Activated effector memory CD4-positive, alpha-beta T cell treated with Interleukin-2 at 50 U/mL for 16 hours (primary cell): ENCODE data around the gene ZDHHC11B.
"Not testable (repeated sequence)": the region's sequence is repeated elsewhere in the genome, so short reads cannot be mapped to it uniquely, and the experiment has no call there.

Experiments used
- DNase-seq: peaks from one replicate; pipeline ENCODE4 v3.0.0-alpha.2; 2020

Gene ZDHHC11B

GRCh38 chr5:714215-715118 is 70.1 kb downstream of the ZDHHC11B start:
- DNase-seq: not testable (repeated sequence)

- DNase-seq: not testable (repeated sequence)
Measured at GRCh38 chr5:713686-714085, 70.8 kb downstream of the ZDHHC11B start.

GRCh38 chr5:708848-709517 is 75.5 kb downstream of the ZDHHC11B start:
- DNase-seq: not testable (repeated sequence)

GRCh38 chr5:708374-708773 is 76.2 kb downstream of the ZDHHC11B start:
- not testable (repeated sequence) for DNase-seq

GRCh38 chr5:706127-706526 is 78.4 kb downstream of the ZDHHC11B start:
- DNase-seq: not testable (repeated sequence)

- not testable (repeated sequence) for DNase-seq
Measured at GRCh38 chr5:696753-697702, 87.5 kb downstream of the ZDHHC11B start.

- not testable (repeated sequence) for DNase-seq
Measured at GRCh38 chr5:696191-696590, 88.3 kb downstream of the ZDHHC11B start.

- not testable (repeated sequence) for DNase-seq
Measured at GRCh38 chr5:695475-695874, 89.1 kb downstream of the ZDHHC11B start.

- not testable (repeated sequence) for DNase-seq
Measured at GRCh38 chr5:694042-694431, 90.5 kb downstream of the ZDHHC11B start.

- DNase-seq: peak; percentile 86
Measured at GRCh38 chr5:693271-694041, 91.1 kb downstream of the ZDHHC11B start, which contains the start of gene TPPP. TPPP (minus strand) TSS chr5:693352; CDS start chr5:678060, 15,292 bp downstream.

- not testable (repeated sequence) for DNase-seq
Measured at GRCh38 chr5:692529-693041, 91.9 kb downstream of the ZDHHC11B start.

GRCh38 chr5:691817-692528 is 92.6 kb downstream of the ZDHHC11B start:
- DNase-seq: no peak

- not testable (repeated sequence) for DNase-seq
Measured at GRCh38 chr5:691049-691448, 93.5 kb downstream of the ZDHHC11B start.

GRCh38 chr5:690293-690692 is 94.2 kb downstream of the ZDHHC11B start:
- DNase-seq: not testable (repeated sequence)

- DNase-seq: not testable (repeated sequence)
Measured at GRCh38 chr5:688348-689010, 96.0 kb downstream of the ZDHHC11B start.

- DNase-seq: not testable (repeated sequence)
Measured at GRCh38 chr5:686936-687335, 97.6 kb downstream of the ZDHHC11B start.

- not testable (repeated sequence) for DNase-seq
Measured at GRCh38 chr5:686172-686523, 98.4 kb downstream of the ZDHHC11B start.

GRCh38 chr5:685262-686171 is 99.0 kb downstream of the ZDHHC11B start:
- no peak for DNase-seq

- DNase-seq: no peak
Measured at GRCh38 chr5:684751-685216, 99.7 kb downstream of the ZDHHC11B start.
